GM11168 (cell line): ENCODE data around the gene KLHL6.
"Not testable (repeated sequence)": the region's sequence is repeated elsewhere in the genome, so short reads cannot be mapped to it uniquely, and the experiment has no call there.

Experiments used
- in situ Hi-C: fragments of 300-500 bp; cut with MboI; formaldehyde crosslinking; loops from one replicate; pipeline ENCODE4 v1.12.0; 2022; ENCODE audit warnings: low sequenced_read_pairs; ENCODE audit not compliant: unreplicated experiment

KLHL6 gene

GRCh38 chr3:183490211-183490601 lies 65.3 kb downstream of the KLHL6 start:
- in situ Hi-C loops: no loop called here

- in situ Hi-C loops: no loop called here
Observed at GRCh38 chr3:183489455-183490210, 65.9 kb downstream of the KLHL6 start.

GRCh38 chr3:183488343-183488742 lies 67.2 kb downstream of the KLHL6 start:
- in situ Hi-C loops: no loop called here

DNA sequence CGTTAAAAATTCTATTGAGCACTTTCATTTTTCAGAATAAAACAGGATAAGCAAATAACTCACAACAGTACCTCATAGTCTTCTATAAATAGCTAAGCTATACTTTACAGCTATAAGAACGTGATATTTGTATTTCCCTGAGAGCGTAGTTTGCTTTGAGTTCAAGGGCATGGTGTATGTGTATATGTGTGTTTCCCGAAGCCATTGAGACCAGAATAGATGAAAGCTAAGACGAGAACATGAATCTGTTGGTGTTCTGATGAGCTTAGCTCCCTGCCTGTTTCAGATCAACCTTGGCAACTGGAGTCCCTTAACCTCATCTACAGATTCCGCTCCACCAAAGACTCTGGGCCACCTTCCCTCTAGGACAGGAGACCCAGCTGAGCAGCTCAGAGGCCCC lies 67.6 kb downstream of the KLHL6 start:
- in situ Hi-C loops: no loop called here

GRCh38 chr3:183487016-183487415 lies 68.5 kb downstream of the KLHL6 start:
- in situ Hi-C loops: no loop called here

DNA sequence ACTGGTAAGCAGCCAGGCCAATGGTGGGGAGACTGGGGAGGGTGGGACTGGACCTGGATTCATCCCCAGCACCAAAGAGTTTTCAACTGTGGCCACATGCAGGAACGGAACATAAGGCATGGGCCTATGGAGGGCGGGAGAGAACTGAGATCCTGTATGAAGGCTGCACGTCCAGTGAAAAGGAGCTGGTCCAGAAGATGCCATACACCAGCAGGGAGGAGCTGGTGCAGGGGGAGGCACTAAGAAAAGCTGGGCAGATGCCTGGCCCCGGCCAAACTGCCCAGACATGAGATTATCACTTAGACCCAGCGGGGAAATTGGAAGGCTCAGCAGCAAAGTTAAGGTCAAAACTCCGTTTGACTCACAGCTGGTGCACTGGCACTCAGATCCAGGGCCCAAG lies 69.0 kb downstream of the KLHL6 start:
- in situ Hi-C loops: no loop called here

DNA sequence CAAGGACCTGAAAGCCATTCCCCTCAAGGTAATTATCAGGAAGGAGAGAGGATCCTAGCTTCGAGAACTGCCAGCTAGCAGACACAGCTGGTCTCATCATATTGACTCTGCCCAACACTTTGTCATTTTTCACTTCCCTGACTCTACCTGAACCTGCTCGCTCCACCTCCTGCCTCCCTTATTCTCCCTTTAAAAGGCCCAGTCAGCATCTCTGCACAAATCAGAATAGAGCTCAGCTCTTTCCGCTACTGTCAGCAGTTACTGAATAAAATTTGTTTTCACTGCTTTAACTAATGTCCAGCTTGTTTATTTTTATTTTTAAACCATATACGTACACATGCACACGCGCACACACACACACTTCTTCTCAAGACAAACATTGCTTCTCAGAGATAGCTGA lies 69.9 kb downstream of the KLHL6 start:
- in situ Hi-C loops: no loop called here

GRCh38 chr3:183485093-183485492 lies 70.4 kb downstream of the KLHL6 start:
- in situ Hi-C loops: no loop called here

- in situ Hi-C loops: no loop called here
Observed at GRCh38 chr3:183484431-183485075, 71.0 kb downstream of the KLHL6 start.

GRCh38 chr3:183481582-183481981 lies 73.9 kb downstream of the KLHL6 start:
- in situ Hi-C loops: no loop called here

GRCh38 chr3:183478501-183478900 lies 77.0 kb downstream of the KLHL6 start:
- in situ Hi-C loops: loop anchor here (10.0 kb wide), 2 partner anchors 76 to 286 kb away; partner anchors contain the start of gene KLHL6

DNA sequence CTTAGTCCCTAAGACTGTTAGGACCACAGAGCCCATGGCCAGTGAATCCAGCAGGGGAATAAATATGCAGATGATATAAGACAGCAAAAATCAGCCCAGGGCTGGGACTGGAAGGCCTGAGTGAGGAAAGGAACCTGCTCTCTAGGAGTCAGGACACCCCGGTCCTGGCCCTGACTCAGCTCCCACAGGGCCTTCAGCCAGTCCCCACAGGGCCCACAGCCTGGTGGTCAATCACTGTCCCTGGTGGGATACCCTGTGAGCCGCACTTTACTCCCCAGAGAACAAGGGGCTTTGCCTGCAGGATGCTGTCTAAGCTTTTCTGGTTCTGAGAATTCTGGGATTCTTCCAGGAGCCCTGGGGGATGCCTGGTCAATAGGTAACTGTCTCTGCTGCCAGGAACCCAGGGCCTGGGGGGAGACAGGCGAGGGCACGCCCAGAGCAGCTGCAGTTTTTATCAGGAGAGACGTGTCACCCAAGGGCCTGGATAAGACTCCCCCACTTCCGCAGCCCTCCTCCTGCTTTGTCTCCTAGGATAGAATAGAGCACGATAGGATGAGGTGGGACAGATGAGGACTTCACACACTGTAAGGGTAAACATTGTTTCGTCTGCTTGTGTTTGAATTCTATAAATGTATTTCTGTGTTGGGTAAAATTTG lies 77.6 kb downstream of the KLHL6 start:
- in situ Hi-C loops: loop anchor here (10.0 kb wide), 2 partner anchors 77 to 287 kb away; partner anchors contain the start of gene KLHL6

- in situ Hi-C loops: loop anchor here (10.0 kb wide), 2 partner anchors 79 to 289 kb away; partner anchors contain the start of gene KLHL6
Observed at GRCh38 chr3:183475764-183476162, 79.7 kb downstream of the KLHL6 start.

GRCh38 chr3:183475016-183475763 lies 80.3 kb downstream of the KLHL6 start:
- in situ Hi-C loops: loop anchor here (10.0 kb wide), 2 partner anchors 80 to 290 kb away; partner anchors contain the start of gene KLHL6

DNA sequence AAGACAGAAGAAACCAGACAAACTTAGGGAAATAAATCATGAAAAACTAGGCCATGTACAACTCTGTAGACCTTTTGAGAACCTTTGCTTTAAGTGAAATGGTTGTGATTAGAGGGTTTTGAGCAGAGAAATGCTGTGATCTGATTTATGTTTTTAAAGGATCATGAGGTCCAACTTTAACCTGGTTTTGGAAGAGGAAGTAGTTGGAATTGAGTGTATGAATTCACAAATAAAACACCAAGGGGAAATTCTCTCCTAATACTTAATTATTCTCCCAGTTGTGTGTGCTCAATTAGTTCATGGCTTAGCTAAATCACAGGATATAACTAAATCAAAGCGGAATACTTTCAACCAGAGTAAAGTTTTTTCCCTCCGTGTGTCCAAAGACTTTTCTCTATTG lies 81.5 kb downstream of the KLHL6 start:
- in situ Hi-C loops: loop anchor here (10.0 kb wide), 2 partner anchors 81 to 291 kb away; partner anchors contain the start of gene KLHL6

DNA sequence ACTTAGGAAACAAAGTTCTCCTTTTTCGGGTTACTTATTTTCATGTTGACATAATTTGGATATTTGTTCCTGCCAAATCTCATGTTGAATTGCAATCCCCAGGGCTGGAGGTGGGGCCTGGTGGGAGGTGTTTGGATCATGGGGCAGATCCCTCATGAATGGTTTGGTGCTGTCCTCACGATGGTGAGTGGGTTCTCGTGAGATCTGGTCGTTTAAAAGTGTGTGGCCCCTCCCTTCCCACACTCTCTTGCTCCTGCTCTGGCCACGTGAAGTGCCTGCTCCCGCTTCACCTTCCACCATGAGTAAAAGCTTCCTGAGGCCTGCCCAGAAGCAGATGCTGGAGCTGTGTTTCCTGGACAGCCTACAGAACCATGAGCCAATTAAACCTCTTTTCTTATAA lies 83.4 kb downstream of the KLHL6 start:
- in situ Hi-C loops: loop anchor here (10.0 kb wide), 2 partner anchors 83 to 293 kb away; partner anchors contain the start of gene KLHL6

DNA sequence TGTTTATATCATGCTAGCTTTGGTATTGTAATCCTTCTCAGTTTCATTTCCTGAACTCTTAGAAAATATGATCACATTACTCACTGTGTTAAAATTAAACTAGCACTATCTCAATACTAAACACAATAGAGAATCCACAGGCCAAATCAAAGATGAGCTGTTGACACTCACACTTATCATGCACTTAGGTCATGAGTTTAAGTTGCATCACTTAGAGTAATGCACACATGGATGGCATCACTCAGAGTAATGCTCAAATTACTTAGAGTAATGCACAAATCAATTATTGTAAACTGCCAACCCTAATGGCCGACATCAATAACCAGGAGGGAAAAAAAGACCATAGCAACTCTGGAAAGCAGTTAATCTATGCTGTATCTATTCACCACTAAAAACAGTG lies 87.1 kb downstream of the KLHL6 start:
- in situ Hi-C loops: no loop called here

GRCh38 chr3:183466575-183466974 lies 88.9 kb downstream of the KLHL6 start:
- in situ Hi-C loops: no loop called here

GRCh38 chr3:183465710-183466109 lies 89.8 kb downstream of the KLHL6 start:
- in situ Hi-C loops: not testable (repeated sequence)

DNA sequence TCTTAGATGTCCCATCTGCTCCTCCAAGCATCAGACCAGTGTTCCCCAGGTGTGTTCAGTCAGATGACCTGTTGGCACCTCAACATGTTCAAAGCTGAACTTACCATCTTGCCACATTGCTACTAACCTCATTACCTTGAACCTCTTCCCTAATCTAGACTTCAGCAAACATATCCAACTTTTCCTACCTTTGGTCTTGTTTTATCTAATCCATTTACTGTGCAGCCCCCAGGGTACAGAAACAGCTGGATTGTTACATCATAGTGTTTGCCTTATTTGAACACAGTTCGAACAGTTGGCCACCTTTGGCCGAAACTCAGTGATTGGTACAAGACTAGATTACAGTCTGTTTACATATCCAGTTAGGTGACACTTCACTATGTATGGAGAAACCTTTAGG lies 91.0 kb downstream of the KLHL6 start:
- in situ Hi-C loops: no loop called here
